OCI-LY1 (cell line): ENCODE data around the gene UMODL1.

ENCODE experiments used
- H2AFZ ChIP-seq: fragments of 200-600 bp; sonication (generic), shearing (Covaris generic); 2 replicates; pipeline ENCODE4 v1.6.0; 2014; ENCODE audit warnings: antibody characterized with exemption, mild to moderate bottlenecking, low read length
- H3F3A ChIP-seq: fragments of 200-600 bp; sonication (generic), shearing (Covaris generic); 2 replicates; pipeline ENCODE4 v1.6.0; 2014; ENCODE audit warnings: mild to moderate bottlenecking, antibody characterized with exemption, low read length, moderate library complexity; ENCODE audit not compliant: insufficient read depth
- H3K27ac ChIP-seq: fragments of 200-600 bp; sonication (generic); 2 replicates; pipeline ENCODE4 v1.5.1; 2014; ENCODE audit warnings: low read length, mixed run types, mild to moderate bottlenecking, low read depth; ENCODE audit not compliant: poor library complexity, severe bottlenecking
- H3K27me3 ChIP-seq: fragments of 200-600 bp; sonication (generic); 2 replicates; pipeline ENCODE4 v1.6.0; 2014; ENCODE audit warnings: antibody characterized with exemption, mild to moderate bottlenecking, low read length, moderate library complexity; ENCODE audit not compliant: insufficient read depth
- H3K36me3 ChIP-seq: fragments of 200-600 bp; sonication (generic); 2 replicates; pipeline ENCODE4 v1.6.1; 2014; ENCODE audit warnings: mild to moderate bottlenecking, antibody characterized with exemption, low read length, moderate library complexity, mixed read lengths; ENCODE audit not compliant: insufficient read depth
- H3K4me1 ChIP-seq: fragments of 200-600 bp; sonication (generic); 2 replicates; pipeline ENCODE4 v1.5.1; 2014; ENCODE audit warnings: mild to moderate bottlenecking, low read length, moderate library complexity; ENCODE audit not compliant: insufficient read depth, severe bottlenecking
- H3K4me2 ChIP-seq: fragments of 200-600 bp; sonication (generic), shearing (Covaris generic); 2 replicates; pipeline ENCODE4 v1.6.1; 2014; ENCODE audit warnings: low read length
- H3K4me3 ChIP-seq: fragments of 200-600 bp; sonication (generic); 2 replicates; pipeline ENCODE4 v1.5.1; 2014; ENCODE audit warnings: low read length, low read depth, mild to moderate bottlenecking, mixed read lengths; ENCODE audit not compliant: poor library complexity, severe bottlenecking
- H3K79me2 ChIP-seq: fragments of 200-600 bp; shearing (Covaris generic); 2 replicates; pipeline ENCODE4 v1.6.1; 2016; ENCODE audit warnings: mixed run types, low read length, mixed read lengths; ENCODE audit not compliant: insufficient read depth
- H3K9ac ChIP-seq: fragments of 200-600 bp; sonication (generic), shearing (Covaris generic); 2 replicates; pipeline ENCODE4 v1.6.1; 2014; ENCODE audit warnings: mild to moderate bottlenecking, low read length, mixed read lengths
- H3K9me2 ChIP-seq: fragments of 200-600 bp; sonication (generic), shearing (Covaris generic); 2 replicates; pipeline ENCODE4 v1.6.1; 2014; ENCODE audit warnings: low read depth, mild to moderate bottlenecking, low read length, mixed read lengths
- H3K9me3 ChIP-seq: fragments of 200-600 bp; shearing (Covaris generic); 2 replicates; pipeline ENCODE4 v1.6.1; 2014; ENCODE audit warnings: low read length, mixed read lengths
- H4K20me1 ChIP-seq: fragments of 200-600 bp; sonication (generic), shearing (Covaris generic); 2 replicates; pipeline ENCODE4 v1.6.0; 2016; ENCODE audit warnings: mild to moderate bottlenecking, low read length; ENCODE audit not compliant: insufficient read depth
- CTCF ChIP-seq: fragments of 200-600 bp; sonication (generic), shearing (Covaris generic); IDR thresholded peaks from 2 replicates; pipeline ENCODE4 v1.5.1; 2017; ENCODE audit warnings: mild to moderate bottlenecking, antibody characterized with exemption, low read length, moderate library complexity, mixed read lengths
- EZH2 ChIP-seq: fragments of 200-600 bp; sonication (generic), shearing (Covaris generic); IDR thresholded peaks from 2 replicates; pipeline ENCODE4 v1.8.0; 2017; ENCODE audit warnings: borderline replicate concordance, mixed run types, mild to moderate bottlenecking, antibody characterized with exemption, low read length, moderate library complexity, mixed read lengths

UMODL1 gene

GRCh38 chr21:42055425-42055824, 15.7 kb upstream of the UMODL1 start:
- Histone ChIP-seq H3K36me3 (no peaks in the 10 kb centered on the region), H3K79me2 (no peaks in the 10 kb centered on the region), H3K4me1 (peaks cover 11% of the 10 kb centered on the region), H3K27ac (no peak overlapping the region), H3K9ac (no peak overlapping the region), H3K4me2 (no peak overlapping the region), H3K4me3 (no peak overlapping the region), H3K9me2 (no peaks in the 10 kb centered on the region), H3F3A (no peaks in the 10 kb centered on the region), H4K20me1 (no peaks in the 10 kb centered on the region), H3K27me3 (no peaks in the 10 kb centered on the region; the same call in 1 of the 2 replicates), H3K9me3 (no peaks in the 10 kb centered on the region), H2AFZ (no peak overlapping the region)
- no peak for TF ChIP-seq CTCF
- no peak for TF ChIP-seq EZH2

DNA sequence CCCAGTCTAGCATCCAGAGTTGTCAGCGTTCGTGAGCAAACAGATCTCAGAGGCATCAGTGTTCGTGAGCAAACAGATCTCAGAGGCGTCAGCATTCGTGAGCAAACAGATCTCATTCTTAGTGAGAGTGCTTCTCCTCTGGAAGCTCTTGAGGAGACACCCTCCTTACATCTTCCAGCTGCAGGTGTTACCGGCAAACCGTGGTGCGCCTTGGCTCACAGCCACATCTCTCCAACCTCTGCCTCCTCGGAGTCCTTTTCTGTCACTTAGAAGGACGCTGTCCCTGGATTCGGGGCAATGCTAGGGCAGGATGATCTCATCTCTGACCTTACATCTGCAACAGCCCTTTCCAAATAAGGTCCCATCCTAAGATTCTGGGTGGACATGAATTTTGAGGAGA, 14.6 kb upstream of the UMODL1 start:
- Histone ChIP-seq H3F3A (no peaks in the 10 kb centered on the region), H3K9me2 (no peaks in the 10 kb centered on the region), H3K4me1 (peaks cover 22% of the 10 kb centered on the region), H2AFZ (no peak overlapping the region), H3K4me2 (no peak overlapping the region), H3K27ac (no peak overlapping the region), H3K27me3 (no peaks in the 10 kb centered on the region; the same call in 1 of the 2 replicates), H3K4me3 (no peak overlapping the region), H3K9me3 (no peaks in the 10 kb centered on the region), H3K9ac (no peak overlapping the region), H4K20me1 (no peaks in the 10 kb centered on the region), H3K36me3 (no peaks in the 10 kb centered on the region), H3K79me2 (no peaks in the 10 kb centered on the region)
- no peak for TF ChIP-seq EZH2
- TF ChIP-seq CTCF = no peak

- Histone ChIP-seq H3F3A (no peaks in the 10 kb centered on the region), H3K27ac (no peak overlapping the region), H3K9ac (no peak overlapping the region), H4K20me1 (no peaks in the 10 kb centered on the region), H3K27me3 (no peaks in the 10 kb centered on the region; the same call in 1 of the 2 replicates), H3K36me3 (no peaks in the 10 kb centered on the region), H3K4me1 (peaks cover 29% of the 10 kb centered on the region), H3K9me2 (no peaks in the 10 kb centered on the region), H3K9me3 (no peaks in the 10 kb centered on the region), H3K4me3 (no peak overlapping the region), H2AFZ (no peak overlapping the region), H3K4me2 (no peak overlapping the region; the same call in 1 of the 2 replicates), H3K79me2 (no peaks in the 10 kb centered on the region)
- TF ChIP-seq EZH2 = no peak
- TF ChIP-seq CTCF = no peak
These were observed 14.0 kb upstream of the UMODL1 start for GRCh38 chr21:42056996-42057689.
